Measurements from ENCODE around the gene BICC1. TPM values are rescaled to one million over a fixed set of nuclear protein-coding genes. Genes with fewer than 3 reads are reported as not detected.

Gene BICC1
- total RNA-seq, 6 donors from 2014 or later = 3.1 to 10.5 (median 3.9) TPM

DNA sequence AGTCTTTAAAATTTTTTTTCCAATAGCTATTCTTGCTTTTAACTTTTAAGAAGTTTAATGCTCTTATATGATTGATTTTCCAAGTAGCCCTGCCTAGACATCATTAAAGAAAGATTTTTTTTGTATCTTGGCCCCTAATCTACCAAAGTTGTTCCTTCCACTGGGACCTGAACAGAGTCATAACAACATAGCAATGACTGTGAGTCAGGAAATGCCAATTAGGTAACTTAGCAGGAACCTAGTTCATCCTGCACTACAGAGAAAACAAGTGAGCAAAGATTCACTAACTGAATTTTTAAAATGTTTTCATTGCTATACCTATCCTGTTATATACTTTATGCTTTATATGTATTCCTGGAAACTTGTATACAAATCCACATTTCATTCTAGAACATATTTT is 284.7 kb downstream of the BICC1 start:
- Histone ChIP-seq H3K4me1 (no peaks in the 10 kb centered on the region), H3K9me3 (no peaks in the 10 kb centered on the region), H3K4me3 (no peak overlapping the region), H3K27ac (no peak overlapping the region), H3K27me3 (no peaks in the 10 kb centered on the region), H3K36me3 (peaks cover 0 to 4% (median 0%) of the 10 kb centered on the region in 4 donors)
- no peak for TF ChIP-seq POLR2AphosphoS5 (IDR thresholded peaks at IDR 0.05)
- no peak for TF ChIP-seq EP300 (IDR thresholded peaks at IDR 0.05)
- TF ChIP-seq, protein P1, sequence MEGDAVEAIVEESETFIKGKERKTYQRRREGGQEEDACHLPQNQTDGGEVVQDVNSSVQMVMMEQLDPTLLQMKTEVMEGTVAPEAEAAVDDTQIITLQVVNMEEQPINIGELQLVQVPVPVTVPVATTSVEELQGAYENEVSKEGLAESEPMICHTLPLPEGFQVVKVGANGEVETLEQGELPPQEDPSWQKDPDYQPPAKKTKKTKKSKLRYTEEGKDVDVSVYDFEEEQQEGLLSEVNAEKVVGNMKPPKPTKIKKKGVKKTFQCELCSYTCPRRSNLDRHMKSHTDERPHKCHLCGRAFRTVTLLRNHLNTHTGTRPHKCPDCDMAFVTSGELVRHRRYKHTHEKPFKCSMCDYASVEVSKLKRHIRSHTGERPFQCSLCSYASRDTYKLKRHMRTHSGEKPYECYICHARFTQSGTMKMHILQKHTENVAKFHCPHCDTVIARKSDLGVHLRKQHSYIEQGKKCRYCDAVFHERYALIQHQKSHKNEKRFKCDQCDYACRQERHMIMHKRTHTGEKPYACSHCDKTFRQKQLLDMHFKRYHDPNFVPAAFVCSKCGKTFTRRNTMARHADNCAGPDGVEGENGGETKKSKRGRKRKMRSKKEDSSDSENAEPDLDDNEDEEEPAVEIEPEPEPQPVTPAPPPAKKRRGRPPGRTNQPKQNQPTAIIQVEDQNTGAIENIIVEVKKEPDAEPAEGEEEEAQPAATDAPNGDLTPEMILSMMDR (IDR thresholded peaks at IDR 0.05) = no peak
- no peak for TF ChIP-seq POLR2A (IDR thresholded peaks at IDR 0.05)
- DNase-seq (no peak), ATAC-seq (ENCODE audit: low FRiP score in 2 of 2) (peak in 1 of 2 donors; percentile 63)

DNA sequence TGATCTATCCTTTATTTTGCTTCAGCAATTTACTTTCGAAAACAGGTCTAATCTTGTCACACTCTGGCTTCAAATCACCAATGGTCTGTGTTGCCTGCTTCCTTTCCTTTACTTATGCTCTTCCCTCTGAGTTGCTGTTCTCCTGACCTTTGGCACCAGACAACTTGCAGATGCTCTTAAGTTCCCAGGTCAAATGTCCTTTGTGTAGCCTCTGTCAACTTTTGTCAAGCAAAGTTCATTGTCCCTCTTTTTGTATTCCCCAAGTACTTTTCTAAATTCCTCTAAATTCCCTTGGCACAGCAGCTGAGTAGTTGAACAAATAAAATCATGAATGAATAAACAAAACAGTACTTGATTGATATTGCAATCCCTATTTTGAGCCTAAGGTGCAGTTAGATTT is 289.4 kb downstream of the BICC1 start:
- TF ChIP-seq, protein P1 (IDR thresholded peaks at IDR 0.05) = no peak
- TF ChIP-seq POLR2AphosphoS5 (IDR thresholded peaks at IDR 0.05) (no peak), EP300 (IDR thresholded peaks at IDR 0.05) (no peak), POLR2A (IDR thresholded peaks at IDR 0.05) (no peak)
- no peaks in the 10 kb centered on the region for H3K4me1 ChIP-seq
- H3K36me3 ChIP-seq = peaks cover 0 to 4% (median 0%) of the 10 kb centered on the region in 4 donors
- DNase-seq = no peak
- ATAC-seq (ENCODE audit: low FRiP score in 2 of 2) = no peak
- H3K4me3 ChIP-seq = no peak overlapping the region
- H3K27ac ChIP-seq = no peak overlapping the region
- no peaks in the 10 kb centered on the region for H3K27me3 ChIP-seq
- no peaks in the 10 kb centered on the region for H3K9me3 ChIP-seq
- 85 to 88% methylated on average over 1 of the region's 1 CpG for WGBS, 2 donors

DNA sequence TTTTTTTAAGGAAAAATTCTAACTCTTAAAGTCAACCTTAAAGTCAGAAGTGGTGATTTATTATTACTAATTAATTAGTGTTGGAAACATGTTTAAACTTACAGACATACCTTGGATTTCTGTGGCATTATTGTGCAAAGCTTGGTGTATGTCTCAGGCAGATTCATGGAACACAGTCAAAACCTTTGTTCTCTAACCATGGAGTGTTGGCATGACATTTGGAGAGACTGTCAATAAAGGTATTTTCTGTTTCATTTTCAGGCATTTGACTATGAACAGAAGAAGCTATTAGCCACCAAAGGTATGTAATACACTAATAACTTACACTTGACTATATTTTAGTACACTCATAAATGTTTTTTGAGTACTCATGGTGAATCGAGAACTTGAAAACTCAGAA is 293.7 kb downstream of the BICC1 start:
- no peak for ATAC-seq (ENCODE audit: low FRiP score in 2 of 2)
- WGBS, 2 donors = 73% methylated on average over 1 of the region's 1 CpG
- H3K4me3 ChIP-seq = no peak overlapping the region

DNA sequence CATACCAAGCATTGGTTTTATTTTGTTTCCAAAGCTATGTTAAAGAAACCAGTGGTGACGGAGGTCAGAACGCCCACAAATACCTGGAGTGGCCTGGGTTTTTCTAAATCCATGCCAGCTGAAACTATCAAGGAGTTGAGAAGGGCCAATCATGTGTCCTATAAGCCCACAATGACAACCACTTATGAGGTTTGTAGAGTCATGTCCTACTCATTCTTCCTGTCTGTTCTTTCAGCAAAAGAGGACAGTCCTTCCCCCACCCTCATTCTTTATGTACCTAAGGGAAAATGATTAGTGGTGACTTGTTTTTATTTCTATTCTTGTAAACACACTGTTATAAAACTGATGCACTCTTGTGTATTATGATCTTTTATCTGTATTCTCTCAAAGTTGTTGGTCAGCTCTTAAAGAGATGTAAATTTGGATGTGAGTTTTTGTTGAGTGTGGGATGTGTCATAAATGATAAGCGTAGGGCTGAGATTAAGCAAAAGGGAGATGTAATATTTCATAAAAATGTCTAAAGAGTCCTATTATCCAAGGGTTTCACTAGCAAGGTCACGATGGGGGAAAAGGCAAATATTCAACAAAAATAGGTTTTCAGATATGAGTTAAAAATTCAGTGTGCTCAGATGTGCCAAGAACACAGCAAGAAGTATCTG is 294.4 kb downstream of the BICC1 start:
- Histone ChIP-seq H3K9me3 (no peaks in the 10 kb centered on the region), H3K4me1 (no peaks in the 10 kb centered on the region), H3K27ac (no peak overlapping the region), H3K36me3 (no peaks in the 10 kb centered on the region), H3K27me3 (no peaks in the 10 kb centered on the region), H3K4me3 (no peak overlapping the region)
- DNase-seq (no peak), ATAC-seq (ENCODE audit: low FRiP score in 2 of 2) (peak in 1 of 2 donors; percentile 31)
- TF ChIP-seq, protein P1 (IDR thresholded peaks at IDR 0.05) = no peak
- no peak for TF ChIP-seq EP300 (IDR thresholded peaks at IDR 0.05)
- no peak for TF ChIP-seq POLR2A (IDR thresholded peaks at IDR 0.05)
- TF ChIP-seq POLR2AphosphoS5 (IDR thresholded peaks at IDR 0.05) = no peak
- 85 to 86% methylated on average over 4 of the region's 4 CpGs for WGBS, 2 donors

More for the DNA sequence above, 293.7 kb downstream of the BICC1 start:
- Histone ChIP-seq H3K36me3 (peaks cover 0 to 4% (median 0%) of the 10 kb centered on the region in 4 donors), H3K27me3 (no peaks in the 10 kb centered on the region), H3K4me1 (no peaks in the 10 kb centered on the region), H3K9me3 (no peaks in the 10 kb centered on the region), H3K27ac (no peak overlapping the region)
- no peak for DNase-seq
- TF ChIP-seq, protein P1 (IDR thresholded peaks at IDR 0.05) = no peak
- TF ChIP-seq POLR2AphosphoS5 (IDR thresholded peaks at IDR 0.05) (no peak), POLR2A (IDR thresholded peaks at IDR 0.05) (no peak), EP300 (IDR thresholded peaks at IDR 0.05) (no peak)

DNA sequence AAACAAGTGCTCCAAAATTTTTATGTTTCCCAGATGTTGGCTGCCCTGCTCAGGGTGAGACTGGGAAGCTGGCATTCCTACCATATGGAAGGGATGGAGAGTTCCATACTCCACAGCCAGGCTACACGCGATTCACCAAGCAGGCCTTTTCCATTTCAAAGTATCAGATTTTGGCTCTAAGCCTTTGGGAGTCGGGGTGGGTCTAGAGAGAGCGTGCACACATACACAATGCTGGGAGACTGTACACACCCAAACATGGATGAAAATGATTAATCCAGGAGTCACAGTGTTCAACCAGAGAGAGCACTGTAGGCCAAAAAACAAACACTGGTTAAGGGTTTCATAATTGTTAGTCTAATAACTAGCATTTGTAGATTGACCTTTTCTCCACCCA is 295.0 kb downstream of the BICC1 start:
- DNase-seq = no peak
- TF ChIP-seq POLR2AphosphoS5 (IDR thresholded peaks at IDR 0.05) (no peak), POLR2A (IDR thresholded peaks at IDR 0.05) (no peak), EP300 (IDR thresholded peaks at IDR 0.05) (no peak)
- TF ChIP-seq, protein P1 (IDR thresholded peaks at IDR 0.05) = no peak
- 37 to 46% methylated on average over 4 of the region's 4 CpGs for WGBS, 2 donors

More for the DNA sequence above, 295.0 kb downstream of the BICC1 start:
- Histone ChIP-seq H3K4me3 (no peak overlapping the region), H3K36me3 (no peaks in the 10 kb centered on the region), H3K4me1 (no peaks in the 10 kb centered on the region), H3K9me3 (no peaks in the 10 kb centered on the region), H3K27me3 (no peaks in the 10 kb centered on the region), H3K27ac (no peak overlapping the region)
- ATAC-seq (ENCODE audit: low FRiP score in 2 of 2) = peak in 1 of 2 donors; percentile 86

All from upper lobe of left lung (tissue), 6 donors.